GM23338 (cell line): Measurements from ENCODE around the gene FUT3. TPM values are rescaled to one million over a fixed set of nuclear protein-coding genes. Genes with fewer than 3 reads are reported as not detected.

ENCODE experiments used
- ATAC-seq: fragments of 200-7000 bp; cut with Tn5 transposase; 3 replicates; pipeline ENCODE4 v1.9.1; 2020
- DNase-seq: peaks from one replicate; pipeline ENCODE4 v3.0.0-alpha.2; 2015; ENCODE audit warnings: low spot score
- H2AFZ ChIP-seq: fragments of 200-600 bp; sonication (generic); 2 replicates; pipeline ENCODE4 v1.8.0; 2016; ENCODE audit warnings: antibody characterized with exemption, mild to moderate bottlenecking, moderate library complexity
- H3F3A ChIP-seq: fragments of 200-600 bp; sonication (generic); replicated peaks from 2 replicates; pipeline ENCODE4 v1.8.0; 2017; ENCODE audit warnings: antibody characterized with exemption, mixed run types, low read depth
- H3K27ac ChIP-seq: fragments of 200-600 bp; sonication (generic); 2 replicates; pipeline ENCODE4 v1.6.1; 2016; ENCODE audit warnings: low read depth
- H3K27me3 ChIP-seq: fragments of 200-600 bp; sonication (generic); 2 replicates; pipeline ENCODE4 v1.8.0; 2016; ENCODE audit warnings: mild to moderate bottlenecking, mixed run types, moderate library complexity; ENCODE audit not compliant: insufficient read depth
- H3K36me3 ChIP-seq: fragments of 200-600 bp; sonication (generic); 2 replicates; pipeline ENCODE4 v1.8.0; 2016; ENCODE audit warnings: mild to moderate bottlenecking; ENCODE audit not compliant: insufficient read depth
- H3K4me1 ChIP-seq: fragments of 200-600 bp; sonication (generic); 2 replicates; pipeline ENCODE4 v1.8.0; 2016; ENCODE audit warnings: mild to moderate bottlenecking, moderate library complexity; ENCODE audit not compliant: insufficient read depth
- H3K4me2 ChIP-seq: fragments of 200-600 bp; sonication (generic); 2 replicates; pipeline ENCODE4 v1.7.1; 2017; ENCODE audit warnings: mixed run types
- H3K4me3 ChIP-seq: fragments of 200-600 bp; sonication (generic); 2 replicates; pipeline ENCODE4 v1.6.1; 2016; ENCODE audit warnings: mixed run types
- H3K79me2 ChIP-seq: fragments of 200-600 bp; sonication (generic); replicated peaks from 2 replicates; pipeline ENCODE4 v1.8.0; 2017; ENCODE audit warnings: mild to moderate bottlenecking; ENCODE audit not compliant: insufficient read depth
- H3K9me2 ChIP-seq: fragments of 200-600 bp; sonication (generic); 2 replicates; pipeline ENCODE4 v1.8.0; 2017; ENCODE audit not compliant: insufficient read depth
- H4K20me1 ChIP-seq: fragments of 200-600 bp; sonication (generic); replicated peaks from 2 replicates; pipeline ENCODE4 v1.8.0; 2017; ENCODE audit warnings: mild to moderate bottlenecking; ENCODE audit not compliant: insufficient read depth
- H3K27ac Mint-ChIP-seq: 2 replicates; pipeline ENCODE4 v1.8.0; 2020; ENCODE audit warnings: inconsistent platforms, mild to moderate bottlenecking, moderate library complexity, mixed read lengths
- H3K27me3 Mint-ChIP-seq: 3 replicates; pipeline ENCODE4 v1.8.0; 2022; ENCODE audit warnings: low read depth, mild to moderate bottlenecking, moderate library complexity, mixed read lengths, inconsistent platforms; ENCODE audit not compliant: insufficient read depth, poor library complexity
- H3K36me3 Mint-ChIP-seq: 3 replicates; pipeline ENCODE4 v1.8.0; 2021; ENCODE audit warnings: low read depth, mild to moderate bottlenecking, inconsistent platforms, moderate library complexity, mixed read lengths
- H3K4me1 Mint-ChIP-seq: 3 replicates; pipeline ENCODE4 v1.8.0; 2020; ENCODE audit warnings: mild to moderate bottlenecking, inconsistent platforms, mixed read lengths
- H3K4me3 Mint-ChIP-seq: 3 replicates; pipeline ENCODE4 v1.8.0; 2021; ENCODE audit warnings: moderate library complexity, mild to moderate bottlenecking, inconsistent platforms, mixed read lengths
- H3K9me3 Mint-ChIP-seq: 3 replicates; pipeline ENCODE4 v1.8.0; 2020; ENCODE audit warnings: moderate library complexity, mild to moderate bottlenecking, inconsistent platforms, mixed read lengths
- CREB1 ChIP-seq: fragments of 250-450 bp; sonication (Bioruptor Pico); IDR thresholded peaks from 2 replicates; pipeline ENCODE4 v1.5.0; 2020; ENCODE audit warnings: low read depth, mild to moderate bottlenecking, moderate library complexity
- JUNB ChIP-seq: IDR thresholded peaks from one replicate; pipeline ENCODE4 v1.6.1; 2016; ENCODE audit warnings: antibody characterized with exemption; ENCODE audit not compliant: unreplicated experiment
- REST ChIP-seq: IDR thresholded peaks from one replicate; pipeline ENCODE4 v1.6.1; 2018; ENCODE audit warnings: antibody characterized with exemption; ENCODE audit not compliant: unreplicated experiment
- STAT1 ChIP-seq: IDR thresholded peaks from one replicate; pipeline ENCODE4 v1.6.1; 2016; ENCODE audit warnings: antibody characterized with exemption; ENCODE audit not compliant: unreplicated experiment
- ZNF114 ChIP-seq: fragments of 250-450 bp; sonication (Bioruptor Pico); IDR thresholded peaks from 2 replicates; pipeline ENCODE4 v1.5.0; 2020; ENCODE audit warnings: mild to moderate bottlenecking, moderate library complexity
- ZNF331 ChIP-seq: fragments of 250-450 bp; sonication (Bioruptor Pico); IDR thresholded peaks from 2 replicates; pipeline ENCODE4 v1.5.0; 2020; ENCODE audit warnings: low read depth, mild to moderate bottlenecking, moderate library complexity
- polyA plus RNA-seq: library from polyadenylated mRNA; unstranded; fragments of >200 nt; fragmentation: Nextera tagmentation; extraction: Ambion mirVana; gene quantifications from 2 replicates; pipeline ENCODE4 v1.2.1, GENCODE V29; 2016
- total RNA-seq: library from RNA; depleted of rRNA; stranded (reverse); fragments of >200 nt; shearing (Covaris generic); gene quantifications from 2 replicates; pipeline ENCODE4 v1.2.3, GENCODE V29; 2014
- TF ChIP-seq, protein P1 (sequence below): IDR thresholded peaks from 2 replicates; pipeline ENCODE4 v1.6.1; 2016; ENCODE audit warnings: antibody characterized with exemption
- TF ChIP-seq, protein P2 (sequence below): fragments of 250-450 bp; sonication (Bioruptor Pico); IDR thresholded peaks from 2 replicates; pipeline ENCODE4 v1.5.0; 2020; ENCODE audit warnings: mild to moderate bottlenecking, moderate library complexity

FUT3 gene
- total and polyA plus RNA-seq, 2 experiments from 2014 or later, result 0.45 TPM; not detected in 1

DNA sequence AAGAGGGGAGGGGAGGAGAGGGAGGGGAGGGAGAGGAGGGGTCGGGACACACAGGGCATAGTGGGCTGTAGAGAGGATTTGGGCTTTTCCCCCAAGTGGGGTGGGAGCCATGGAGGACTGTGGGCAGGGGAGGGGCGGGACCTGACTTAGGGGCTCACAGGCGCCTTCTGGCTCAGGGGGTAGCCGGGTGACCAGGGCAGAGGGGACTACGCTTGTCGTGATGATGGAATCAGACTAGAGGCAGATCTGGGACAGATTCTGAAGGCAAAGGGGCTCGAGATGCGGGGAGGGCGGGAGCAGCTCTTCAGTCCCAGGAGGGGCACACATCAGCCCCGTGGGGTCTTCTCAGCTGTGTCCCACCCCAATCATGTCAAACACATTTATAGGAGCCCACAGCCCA, 38.9 kb upstream of the FUT3 start (continued):
- TF ChIP-seq ZNF114 (CRISPR knock-in tag) (no peak), STAT1 (no peak), ZNF331 (CRISPR knock-in tag) (no peak)
- TF ChIP-seq, protein P1, sequence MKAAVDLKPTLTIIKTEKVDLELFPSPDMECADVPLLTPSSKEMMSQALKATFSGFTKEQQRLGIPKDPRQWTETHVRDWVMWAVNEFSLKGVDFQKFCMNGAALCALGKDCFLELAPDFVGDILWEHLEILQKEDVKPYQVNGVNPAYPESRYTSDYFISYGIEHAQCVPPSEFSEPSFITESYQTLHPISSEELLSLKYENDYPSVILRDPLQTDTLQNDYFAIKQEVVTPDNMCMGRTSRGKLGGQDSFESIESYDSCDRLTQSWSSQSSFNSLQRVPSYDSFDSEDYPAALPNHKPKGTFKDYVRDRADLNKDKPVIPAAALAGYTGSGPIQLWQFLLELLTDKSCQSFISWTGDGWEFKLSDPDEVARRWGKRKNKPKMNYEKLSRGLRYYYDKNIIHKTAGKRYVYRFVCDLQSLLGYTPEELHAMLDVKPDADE, result no peak

GRCh38 chr19:5889288-5889971, 38.2 kb upstream of the FUT3 start:
- H3K27ac ChIP-seq, result no peak overlapping the region
- Mint-ChIP-seq H3K27ac (no peak overlapping the region), H3K4me1 (no peaks in the 10 kb centered on the region; the same call in 1 of the 3 replicates), H3K9me3 (no peaks in the 10 kb centered on the region), H3K4me3 (no peak overlapping the region), H3K36me3 (no peaks in the 10 kb centered on the region), H3K27me3 (peaks cover 10% of the 10 kb centered on the region)
- H3K4me3 ChIP-seq, result no peak overlapping the region
- no peak overlapping the region for H2AFZ ChIP-seq
- no peaks in the 10 kb centered on the region for H3F3A ChIP-seq
- H3K4me2 ChIP-seq, result no peak overlapping the region
- no peaks in the 10 kb centered on the region for H3K79me2 ChIP-seq
- H3K36me3 ChIP-seq, result no peaks in the 10 kb centered on the region
- DNase-seq, result no peak
- H3K4me1 ChIP-seq, result peaks cover 4% of the 10 kb centered on the region; the same call in 1 of the 2 replicates
- no peaks in the 10 kb centered on the region for H3K27me3 ChIP-seq
- H4K20me1 ChIP-seq, result no peaks in the 10 kb centered on the region; the same call in 1 of the 2 replicates
- ATAC-seq, result no peak
- no peak for TF ChIP-seq REST
- no peak for TF ChIP-seq JUNB
- TF ChIP-seq, protein P1, result no peak
- TF ChIP-seq ZNF331 (CRISPR knock-in tag), result no peak
- TF ChIP-seq, protein P2, sequence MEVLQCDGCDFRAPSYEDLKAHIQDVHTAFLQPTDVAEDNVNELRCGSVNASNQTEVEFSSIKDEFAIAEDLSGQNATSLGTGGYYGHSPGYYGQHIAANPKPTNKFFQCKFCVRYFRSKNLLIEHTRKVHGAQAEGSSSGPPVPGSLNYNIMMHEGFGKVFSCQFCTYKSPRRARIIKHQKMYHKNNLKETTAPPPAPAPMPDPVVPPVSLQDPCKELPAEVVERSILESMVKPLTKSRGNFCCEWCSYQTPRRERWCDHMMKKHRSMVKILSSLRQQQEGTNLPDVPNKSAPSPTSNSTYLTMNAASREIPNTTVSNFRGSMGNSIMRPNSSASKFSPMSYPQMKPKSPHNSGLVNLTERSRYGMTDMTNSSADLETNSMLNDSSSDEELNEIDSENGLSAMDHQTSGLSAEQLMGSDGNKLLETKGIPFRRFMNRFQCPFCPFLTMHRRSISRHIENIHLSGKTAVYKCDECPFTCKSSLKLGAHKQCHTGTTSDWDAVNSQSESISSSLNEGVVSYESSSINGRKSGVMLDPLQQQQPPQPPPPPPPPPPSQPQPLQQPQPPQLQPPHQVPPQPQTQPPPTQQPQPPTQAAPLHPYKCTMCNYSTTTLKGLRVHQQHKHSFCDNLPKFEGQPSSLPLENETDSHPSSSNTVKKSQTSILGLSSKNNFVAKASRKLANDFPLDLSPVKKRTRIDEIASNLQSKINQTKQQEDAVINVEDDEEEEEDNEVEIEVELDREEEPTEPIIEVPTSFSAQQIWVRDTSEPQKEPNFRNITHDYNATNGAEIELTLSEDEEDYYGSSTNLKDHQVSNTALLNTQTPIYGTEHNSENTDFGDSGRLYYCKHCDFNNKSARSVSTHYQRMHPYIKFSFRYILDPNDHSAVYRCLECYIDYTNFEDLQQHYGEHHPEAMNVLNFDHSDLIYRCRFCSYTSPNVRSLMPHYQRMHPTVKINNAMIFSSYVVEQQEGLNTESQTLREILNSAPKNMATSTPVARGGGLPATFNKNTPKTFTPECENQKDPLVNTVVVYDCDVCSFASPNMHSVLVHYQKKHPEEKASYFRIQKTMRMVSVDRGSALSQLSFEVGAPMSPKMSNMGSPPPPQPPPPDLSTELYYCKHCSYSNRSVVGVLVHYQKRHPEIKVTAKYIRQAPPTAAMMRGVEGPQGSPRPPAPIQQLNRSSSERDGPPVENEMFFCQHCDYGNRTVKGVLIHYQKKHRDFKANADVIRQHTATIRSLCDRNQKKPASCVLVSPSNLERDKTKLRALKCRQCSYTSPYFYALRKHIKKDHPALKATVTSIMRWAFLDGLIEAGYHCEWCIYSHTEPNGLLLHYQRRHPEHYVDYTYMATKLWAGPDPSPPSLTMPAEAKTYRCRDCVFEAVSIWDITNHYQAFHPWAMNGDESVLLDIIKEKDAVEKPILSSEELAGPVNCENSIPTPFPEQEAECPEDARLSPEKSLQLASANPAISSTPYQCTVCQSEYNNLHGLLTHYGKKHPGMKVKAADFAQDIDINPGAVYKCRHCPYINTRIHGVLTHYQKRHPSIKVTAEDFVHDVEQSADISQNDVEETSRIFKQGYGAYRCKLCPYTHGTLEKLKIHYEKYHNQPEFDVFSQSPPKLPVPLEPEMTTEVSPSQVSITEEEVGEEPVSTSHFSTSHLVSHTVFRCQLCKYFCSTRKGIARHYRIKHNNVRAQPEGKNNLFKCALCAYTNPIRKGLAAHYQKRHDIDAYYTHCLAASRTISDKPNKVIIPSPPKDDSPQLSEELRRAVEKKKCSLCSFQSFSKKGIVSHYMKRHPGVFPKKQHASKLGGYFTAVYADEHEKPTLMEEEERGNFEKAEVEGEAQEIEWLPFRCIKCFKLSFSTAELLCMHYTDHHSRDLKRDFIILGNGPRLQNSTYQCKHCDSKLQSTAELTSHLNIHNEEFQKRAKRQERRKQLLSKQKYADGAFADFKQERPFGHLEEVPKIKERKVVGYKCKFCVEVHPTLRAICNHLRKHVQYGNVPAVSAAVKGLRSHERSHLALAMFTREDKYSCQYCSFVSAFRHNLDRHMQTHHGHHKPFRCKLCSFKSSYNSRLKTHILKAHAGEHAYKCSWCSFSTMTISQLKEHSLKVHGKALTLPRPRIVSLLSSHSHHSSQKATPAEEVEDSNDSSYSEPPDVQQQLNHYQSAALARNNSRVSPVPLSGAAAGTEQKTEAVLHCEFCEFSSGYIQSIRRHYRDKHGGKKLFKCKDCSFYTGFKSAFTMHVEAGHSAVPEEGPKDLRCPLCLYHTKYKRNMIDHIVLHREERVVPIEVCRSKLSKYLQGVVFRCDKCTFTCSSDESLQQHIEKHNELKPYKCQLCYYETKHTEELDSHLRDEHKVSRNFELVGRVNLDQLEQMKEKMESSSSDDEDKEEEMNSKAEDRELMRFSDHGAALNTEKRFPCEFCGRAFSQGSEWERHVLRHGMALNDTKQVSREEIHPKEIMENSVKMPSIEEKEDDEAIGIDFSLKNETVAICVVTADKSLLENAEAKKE, result no peak
- no peak for TF ChIP-seq STAT1
- TF ChIP-seq CREB1 (CRISPR knock-in tag), result no peak
- no peaks in the 10 kb centered on the region for H3K9me2 ChIP-seq
